Measurements from ENCODE around the gene STYK1. TPM values are rescaled to one million over a fixed set of nuclear protein-coding genes. Genes with fewer than 3 reads are reported as not detected.

The STYK1 gene
- 0.15 and 0.82 TPM in 2 replicates for total RNA-seq (ENCODE audit: low replicate concordance)

GRCh38 chr12:10673659-10674384, at the start of gene STYK1:
STYK1 (minus strand) TSS chr12:10674052; CDS start chr12:10634618, 39,434 bp downstream.

GRCh38 chr12:10722905-10723746, 49.3 kb upstream of the STYK1 start, which contains the start of gene YBX3:
YBX3 (minus strand) TSS chr12:10723323; CDS start chr12:10723111, 212 bp downstream.

GRCh38 chr12:10613349-10614055, 60.4 kb downstream of the STYK1 start, which contains the start of gene MAGOHB:
MAGOHB (minus strand) TSS chr12:10613609; CDS start chr12:10613532, 77 bp downstream.

Other genes starting within 250 kb of the STYK1 start
- gene KLRC2, start 238.0 kb downstream of the STYK1 start, total RNA-seq (ENCODE audit: low replicate concordance): not detected in 2 replicates
- not detected in 2 replicates for gene KLRC1, start 220.7 kb downstream of the STYK1 start, total RNA-seq (ENCODE audit: low replicate concordance)
- 15.0 and 23.9 TPM in 2 replicates for gene EIF2S3B, start 168.2 kb downstream of the STYK1 start, total RNA-seq (ENCODE audit: low replicate concordance)
- gene MAGOHB, start 60.4 kb downstream of the STYK1 start, total RNA-seq (ENCODE audit: low replicate concordance): 18.8 and 26.8 TPM in 2 replicates
- 62.0 and 134 TPM in 2 replicates for gene YBX3, start 49.3 kb upstream of the STYK1 start, total RNA-seq (ENCODE audit: low replicate concordance)
- gene TAS2R7, start 128.6 kb upstream of the STYK1 start, total RNA-seq (ENCODE audit: low replicate concordance): not detected in 2 replicates
- not detected in 2 replicates for gene TAS2R8, start 133.2 kb upstream of the STYK1 start, total RNA-seq (ENCODE audit: low replicate concordance)
- not detected in 2 replicates for gene TAS2R9, start 136.1 kb upstream of the STYK1 start, total RNA-seq (ENCODE audit: low replicate concordance)
- 0.23 and 0.53 TPM in 2 replicates for gene TAS2R10, start 152.3 kb upstream of the STYK1 start, total RNA-seq (ENCODE audit: low replicate concordance)
- 0.47 and 0.53 TPM in 2 replicates for gene PRR4, start 175.4 kb upstream of the STYK1 start, total RNA-seq (ENCODE audit: low replicate concordance)
- 9.3 and 20.0 TPM in 2 replicates for gene PRH1, start 210.2 kb upstream of the STYK1 start, total RNA-seq (ENCODE audit: low replicate concordance)
- gene TAS2R13, start 235.5 kb upstream of the STYK1 start, total RNA-seq (ENCODE audit: low replicate concordance): 0.70 and 1.1 TPM in 2 replicates